ENCODE measurements around the gene EZH2.

Gene EZH2

DNA sequence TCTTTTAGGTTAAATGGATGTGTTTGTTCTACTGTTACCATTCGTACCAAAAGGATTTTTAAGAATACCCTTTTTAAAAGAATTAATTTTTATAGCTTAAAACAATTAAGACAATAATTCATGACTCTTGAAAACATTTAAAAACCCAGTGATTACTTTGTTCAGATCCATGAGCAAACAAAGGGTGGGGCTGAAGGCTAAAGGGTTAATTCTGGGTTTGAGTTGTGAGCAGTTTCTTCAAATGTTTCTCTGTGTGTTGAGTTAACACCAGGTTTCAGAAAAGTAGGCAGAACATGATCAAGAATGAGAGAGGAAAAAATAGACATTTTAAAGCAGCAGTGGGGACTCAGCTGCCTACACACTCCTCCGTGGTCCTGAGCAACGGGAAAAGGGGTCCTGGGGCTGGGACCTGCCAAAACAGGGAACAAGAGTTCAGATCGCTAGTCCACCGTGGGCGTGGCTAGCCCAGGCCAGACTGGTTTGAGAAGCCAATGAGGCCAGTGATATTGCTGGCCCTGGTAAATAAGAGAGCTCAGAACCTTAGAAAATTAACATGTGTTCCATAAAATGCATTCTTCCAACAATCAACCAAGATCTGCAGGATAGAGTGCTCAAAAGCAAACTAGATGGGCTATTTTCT is 14.9 kb upstream of the EZH2 start:
- no peak for DNase-seq

DNA sequence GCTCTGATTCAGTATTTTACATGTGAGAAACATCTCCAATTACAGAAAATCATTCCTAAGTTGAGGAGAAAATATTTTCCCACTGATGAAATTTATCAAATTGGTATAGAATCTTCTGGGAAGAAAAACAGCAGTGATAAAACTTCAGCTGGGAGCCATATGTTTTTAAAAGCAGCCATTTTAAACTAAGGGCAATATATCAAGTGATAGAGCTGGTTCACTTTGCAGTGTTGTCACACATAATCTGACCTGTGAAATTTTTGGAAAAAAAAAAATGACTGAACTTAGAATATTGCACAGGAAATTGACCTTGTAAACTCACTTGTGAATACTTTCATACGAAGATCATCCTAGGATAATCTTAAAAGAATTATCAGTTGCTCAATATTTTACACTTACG is 10.5 kb upstream of the EZH2 start:
- no peak for DNase-seq

DNA sequence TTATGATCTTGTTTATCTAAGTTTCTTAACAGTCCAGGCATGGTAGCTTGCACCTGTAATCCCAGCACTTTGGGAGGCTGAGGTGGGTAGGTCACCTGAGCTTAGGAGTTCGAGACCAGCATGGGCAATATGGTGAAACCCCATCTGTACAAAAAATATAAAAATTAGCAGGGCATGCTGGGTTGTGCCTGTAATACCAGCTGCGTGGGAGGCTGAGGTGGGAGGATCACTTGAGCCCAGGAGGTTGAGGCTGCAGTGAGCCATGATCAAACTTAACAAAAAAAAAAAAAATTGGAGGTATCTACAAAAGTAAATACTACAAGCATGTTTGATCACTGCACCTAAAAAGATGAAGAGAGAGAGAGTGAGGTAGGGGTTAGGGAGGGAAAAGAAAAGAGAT is 9.0 kb upstream of the EZH2 start:
- DNase-seq: no peak

DNA sequence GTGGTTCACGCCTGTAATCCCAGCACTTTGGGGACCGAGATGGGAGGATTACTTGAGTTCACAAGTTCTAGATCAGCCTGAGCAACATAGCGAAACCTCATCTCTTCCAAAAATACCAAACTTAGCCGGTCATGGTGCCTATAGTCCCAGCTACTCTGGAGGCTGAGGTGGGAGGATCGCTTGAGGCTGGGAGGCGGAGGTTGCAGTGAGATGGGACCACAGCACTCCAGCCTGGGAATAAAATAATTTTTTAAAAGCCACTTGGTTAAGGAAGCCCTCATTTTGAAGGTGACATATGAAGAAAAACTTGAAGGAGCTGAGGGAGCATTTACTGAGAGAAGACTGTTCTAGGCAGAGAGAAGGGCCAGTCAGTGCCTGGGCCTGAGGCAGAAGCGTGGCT is 4.2 kb upstream of the EZH2 start:
- no peak for DNase-seq

DNA sequence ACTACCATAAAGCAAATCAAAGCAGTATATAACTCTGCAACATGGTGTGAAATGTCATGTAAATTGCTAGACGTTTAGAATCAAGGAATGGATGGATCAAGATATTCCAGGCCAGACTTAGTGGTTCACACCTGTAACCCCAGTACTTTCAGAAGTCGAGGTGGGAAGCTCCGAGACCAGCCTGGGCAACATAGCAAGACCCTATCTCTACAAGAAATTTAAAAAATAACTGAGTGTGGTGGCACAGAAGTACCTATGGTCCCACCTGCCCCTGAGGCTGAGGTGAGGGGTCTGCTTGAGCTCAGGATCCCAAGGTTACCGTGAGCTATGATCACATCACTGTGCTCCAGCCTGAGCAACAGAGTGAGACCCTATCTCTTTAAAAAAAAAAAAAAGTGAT is 2.8 kb upstream of the EZH2 start:
- no peak for DNase-seq

DNA sequence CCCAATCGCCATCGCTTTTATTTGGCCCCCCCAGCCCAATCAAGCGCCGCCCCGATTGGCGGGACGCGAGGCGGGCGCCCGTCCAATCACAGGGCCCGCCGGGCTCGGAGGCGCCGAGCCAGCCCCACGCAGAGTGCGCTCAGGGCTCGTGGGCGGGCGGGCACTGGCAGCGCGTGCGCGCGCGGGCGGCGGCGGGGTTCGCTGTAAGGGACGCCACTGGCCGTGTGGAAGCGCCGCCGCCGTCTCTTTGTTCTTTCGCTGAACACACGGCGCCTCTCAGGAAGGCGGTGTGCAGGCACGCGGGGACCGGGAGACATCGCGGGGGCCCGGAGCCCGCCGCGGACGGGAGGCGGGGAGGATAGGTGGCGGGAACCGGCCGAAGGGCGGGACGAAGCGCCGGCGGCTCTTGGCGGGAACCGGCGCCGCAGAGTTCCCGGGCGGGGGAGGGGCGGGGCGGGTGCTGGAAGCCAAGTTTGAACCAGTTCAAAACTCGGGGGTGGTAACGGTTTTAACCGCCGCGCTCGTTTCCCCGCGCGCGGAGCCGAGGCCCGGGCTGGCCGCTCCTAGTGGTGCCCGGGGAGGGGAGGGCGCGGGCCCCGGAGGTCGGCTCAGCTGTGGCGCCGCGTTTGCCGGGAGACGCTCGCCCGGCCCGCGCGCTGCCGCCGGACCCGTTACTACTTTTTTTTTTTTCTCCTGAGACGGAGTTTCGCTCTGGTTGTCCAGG is 370 bp upstream of the EZH2 start:
- DNase-seq: peak; percentile 91

DNA sequence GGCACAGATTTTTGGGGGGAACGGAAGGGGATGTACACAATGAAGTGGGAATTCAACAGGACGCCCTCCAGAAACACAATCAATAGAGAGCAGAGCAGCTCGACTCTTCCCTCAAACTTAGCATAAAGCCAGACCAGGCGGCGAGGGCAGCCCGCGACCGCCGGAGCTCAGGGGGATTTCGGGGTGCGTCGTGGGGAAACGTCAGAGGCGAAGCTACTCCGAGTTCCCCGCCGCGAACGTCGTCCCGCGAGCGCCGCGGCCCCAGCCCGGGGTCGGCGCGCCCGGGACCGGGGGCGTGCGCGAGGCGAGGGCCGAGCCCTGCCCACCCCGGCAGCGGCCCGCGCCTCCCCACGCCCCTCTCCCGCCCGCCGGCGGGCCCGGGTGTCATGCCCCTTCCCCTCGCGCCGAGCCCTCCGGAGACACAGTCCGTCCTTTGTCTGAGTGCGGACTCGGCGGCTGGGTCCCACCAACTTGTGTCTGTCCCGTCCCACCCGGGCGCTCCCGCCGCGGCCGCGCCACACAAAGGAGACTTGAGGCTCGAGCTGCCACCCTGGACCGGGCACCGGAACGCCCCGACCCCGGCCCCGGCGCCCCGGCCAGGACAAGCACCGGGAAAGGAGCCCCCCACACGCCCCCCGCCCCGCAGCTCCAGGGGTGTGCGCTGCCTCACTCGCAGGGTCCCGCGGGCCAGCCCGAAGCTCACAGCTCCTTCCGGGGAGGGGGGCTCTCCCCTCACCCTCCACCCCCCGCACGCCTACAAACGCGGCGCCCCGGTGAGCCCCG is 634 bp downstream of the EZH2 start:
- peak; percentile 58 for DNase-seq

DNA sequence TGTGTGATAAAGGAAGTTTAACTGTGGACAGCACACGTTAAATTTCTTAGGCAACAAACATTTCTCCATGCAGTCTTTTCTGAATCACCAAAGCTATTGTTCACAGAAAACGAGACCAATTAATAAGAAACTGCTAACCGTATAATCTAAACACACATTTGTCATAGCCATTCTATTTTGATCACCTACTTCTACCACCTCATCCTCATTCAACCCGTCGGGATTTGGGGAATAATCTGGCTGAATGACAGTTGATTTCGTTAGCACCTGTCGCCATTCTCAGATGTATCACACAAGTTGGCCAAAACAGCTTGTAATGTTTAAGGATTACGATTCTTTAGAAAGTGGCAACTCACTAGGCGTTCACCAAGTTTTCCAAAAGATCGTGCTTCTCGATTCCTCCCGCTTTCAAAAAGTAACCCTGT is 1.2 kb downstream of the EZH2 start:
- no peak for DNase-seq

DNA sequence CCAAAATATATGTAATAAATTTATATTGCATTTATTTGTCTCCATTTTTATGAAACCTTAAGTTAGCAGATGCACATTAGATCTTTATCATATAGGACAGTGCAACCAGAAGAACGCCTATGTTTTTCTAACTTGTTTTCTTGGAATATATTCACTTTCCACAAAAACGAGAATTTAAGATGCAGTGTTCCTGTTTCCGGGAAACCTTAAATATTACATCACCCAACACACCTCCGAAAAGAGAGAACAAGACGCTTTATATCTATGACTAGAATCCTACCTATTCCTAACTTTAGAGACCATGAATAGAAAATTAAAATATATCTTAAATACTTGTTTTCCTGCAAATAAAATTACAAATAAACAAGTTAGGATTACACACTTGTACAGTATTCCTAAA is 1.9 kb downstream of the EZH2 start:
- DNase-seq: no peak

DNA sequence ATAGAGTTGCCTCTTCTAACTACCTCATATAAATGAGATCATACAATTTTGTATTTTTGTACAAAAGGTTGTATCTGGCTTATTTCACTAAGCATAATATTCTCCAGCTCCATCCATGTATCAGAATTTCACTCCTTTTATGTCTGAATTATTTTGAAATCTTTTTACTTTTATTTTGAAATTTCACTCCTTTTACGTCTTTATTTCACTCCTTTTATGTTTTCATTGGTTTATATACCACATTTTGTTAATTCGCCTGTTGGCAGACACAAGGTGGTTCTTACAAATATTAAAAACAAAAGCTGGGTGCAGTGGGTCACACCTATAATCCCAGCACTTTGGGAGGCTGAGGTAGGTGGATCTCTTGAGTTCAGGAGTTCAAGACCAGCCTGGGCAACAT is 5.8 kb downstream of the EZH2 start:
- DNase-seq: no peak

DNA sequence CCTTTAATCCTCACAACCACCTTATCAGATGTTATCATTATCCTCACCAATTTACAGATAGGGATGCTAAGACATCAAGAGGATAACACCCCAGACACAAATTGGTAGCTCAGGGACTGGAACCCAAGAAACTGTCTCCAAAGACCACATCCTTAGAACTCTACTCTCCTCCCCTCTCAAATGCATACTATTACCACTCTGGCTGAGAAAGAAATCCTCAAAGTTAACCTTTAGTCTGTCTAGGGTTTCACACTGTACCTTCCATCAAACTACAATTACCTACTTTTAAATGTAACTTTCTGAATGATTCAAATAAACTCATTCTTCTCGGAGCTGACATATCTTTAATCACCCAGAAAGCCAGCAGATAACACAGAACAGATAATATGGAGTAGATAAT is 6.6 kb downstream of the EZH2 start:
- no peak for DNase-seq

DNA sequence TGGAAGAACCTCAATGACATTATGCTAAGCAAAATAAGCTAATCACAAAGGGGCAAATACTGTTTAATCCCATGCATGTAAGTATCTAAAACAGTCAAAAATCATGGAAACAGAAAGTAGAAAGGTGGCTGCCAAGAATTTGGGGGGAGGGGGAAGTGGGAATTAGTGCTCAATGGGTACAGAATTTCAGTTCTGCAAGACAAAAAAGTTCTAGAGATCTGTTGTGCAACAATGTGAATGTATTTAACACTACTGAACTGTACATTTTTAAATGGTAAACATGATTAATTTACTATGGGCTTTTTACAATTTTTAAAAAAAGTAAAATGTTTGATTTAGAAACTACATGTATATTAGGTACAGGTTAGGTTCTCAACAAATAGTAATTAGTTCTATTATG is 11.9 kb downstream of the EZH2 start:
- DNase-seq: no peak

DNA sequence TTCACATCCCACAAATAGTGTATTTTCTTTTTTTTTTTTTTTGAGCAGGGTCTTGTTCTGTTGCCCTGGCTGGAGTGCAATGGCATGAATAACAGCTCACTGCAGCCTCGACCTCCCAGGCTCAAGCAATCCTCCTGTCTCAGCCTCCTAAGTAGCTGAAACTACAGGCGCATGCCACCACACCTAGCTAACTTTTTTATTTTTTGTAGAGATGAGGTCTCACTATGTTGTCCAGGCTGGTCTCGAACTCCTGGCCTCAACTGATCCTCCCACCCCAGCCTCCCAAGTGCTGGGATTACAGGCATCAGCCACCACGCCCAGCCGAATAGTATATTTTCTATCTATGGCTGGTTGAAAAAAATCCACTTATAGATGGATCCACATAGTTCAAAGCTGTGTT is 12.5 kb downstream of the EZH2 start:
- DNase-seq: no peak

DNA sequence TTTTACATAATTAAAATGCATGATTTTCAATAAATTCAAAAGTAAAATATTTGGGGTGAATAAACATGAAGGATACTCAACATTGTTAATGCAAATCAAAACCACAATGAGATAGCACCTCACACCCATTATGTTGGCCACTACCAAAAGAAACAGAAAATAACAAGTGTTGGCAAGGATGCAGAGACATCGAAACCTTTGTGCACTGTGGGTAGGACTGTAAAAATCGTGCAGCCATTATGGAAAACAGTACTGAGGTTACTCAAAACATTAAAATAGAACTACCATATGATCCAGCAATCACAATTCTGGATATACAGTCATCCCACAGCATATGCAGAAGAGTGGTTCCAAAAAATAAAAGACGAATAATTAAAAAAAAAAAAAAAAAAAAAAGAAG is 13.1 kb downstream of the EZH2 start:
- no peak for DNase-seq

DNA sequence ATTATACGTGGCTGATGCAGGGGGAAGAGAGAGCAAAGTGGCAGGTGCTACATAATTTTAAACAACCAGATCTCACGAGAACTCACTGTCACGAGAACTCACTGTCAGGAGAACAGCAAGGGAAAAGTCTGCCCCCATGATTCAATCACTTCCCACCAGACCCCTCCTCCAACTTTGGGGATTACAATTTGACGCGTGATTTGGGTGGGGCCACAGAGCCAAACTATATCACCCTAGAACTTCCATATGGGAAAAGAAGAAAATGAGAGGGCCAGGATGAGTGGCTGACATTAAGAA is 15.8 kb downstream of the EZH2 start:
- no peak for DNase-seq

DNA sequence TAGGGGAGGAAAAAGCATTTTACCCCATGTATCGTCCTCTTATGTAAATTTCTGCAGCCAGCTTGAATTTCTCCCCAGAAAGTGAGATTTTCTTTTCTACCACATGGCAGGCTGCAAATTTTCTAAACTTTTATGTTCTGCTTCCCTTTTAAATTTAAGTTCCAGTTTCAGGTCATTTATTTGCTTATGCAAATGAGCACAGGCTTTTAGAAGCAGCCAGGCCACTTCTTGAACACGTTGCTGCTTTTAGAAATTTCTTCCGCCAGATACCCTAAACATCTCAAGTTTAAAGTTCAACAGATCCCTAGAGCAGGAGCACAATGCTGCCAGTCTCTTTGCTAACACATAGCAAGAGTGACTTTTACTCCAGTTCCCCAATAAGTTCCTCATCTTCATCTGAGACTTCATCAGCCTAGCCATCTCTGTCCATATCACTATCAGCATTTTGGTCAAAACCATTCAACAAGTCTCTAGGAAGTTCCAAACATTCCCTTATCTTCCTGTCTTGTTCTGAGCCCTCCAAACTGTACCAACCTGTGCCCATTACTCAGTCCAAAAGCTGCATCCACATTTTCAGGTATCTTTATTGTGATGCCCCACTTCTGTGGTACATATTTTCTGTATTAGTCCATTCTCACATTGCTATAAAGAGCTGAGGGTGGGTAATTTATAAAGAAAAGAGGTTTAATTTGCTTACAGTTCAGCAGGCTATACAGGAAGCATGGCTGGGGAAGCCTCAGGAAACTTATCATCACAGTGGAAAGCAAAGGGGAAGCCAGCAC is 16.3 kb downstream of the EZH2 start:
- DNase-seq: no peak

DNA sequence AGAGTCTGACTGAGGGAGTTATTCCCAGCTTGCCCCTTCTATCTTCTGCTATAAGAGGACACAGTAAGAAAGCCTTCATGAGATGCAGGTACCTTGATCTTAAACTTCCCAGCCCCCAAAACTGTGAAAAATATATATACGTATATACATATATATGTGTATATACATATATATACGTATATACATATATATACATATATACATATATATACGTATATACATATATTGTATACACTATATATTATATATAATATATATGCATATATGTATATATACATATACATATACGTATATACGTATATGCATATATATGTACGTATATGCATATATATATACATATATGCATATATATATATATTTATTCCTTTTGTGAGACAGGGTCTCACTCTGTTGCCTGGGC is 17.7 kb downstream of the EZH2 start:
- no peak for DNase-seq

DNA sequence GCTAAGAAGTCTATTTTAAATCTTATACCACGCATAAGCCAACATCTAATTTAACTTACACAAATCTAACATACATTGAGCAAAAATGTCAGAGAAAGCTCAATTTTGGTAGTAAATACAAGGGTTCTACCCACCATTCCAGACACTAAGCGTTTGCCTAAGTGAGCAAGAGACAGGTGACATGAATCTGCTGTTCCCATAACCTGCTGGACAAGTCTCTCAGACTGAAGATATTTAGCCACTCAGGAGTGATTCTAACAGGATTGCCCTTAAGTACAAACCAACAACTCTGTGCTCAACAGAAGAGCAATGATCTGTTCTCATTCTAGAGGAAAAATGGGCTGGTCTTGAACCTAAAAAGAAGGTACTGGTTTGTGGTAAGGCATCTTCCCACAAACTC is 18.8 kb downstream of the EZH2 start:
- no peak for DNase-seq

DNA sequence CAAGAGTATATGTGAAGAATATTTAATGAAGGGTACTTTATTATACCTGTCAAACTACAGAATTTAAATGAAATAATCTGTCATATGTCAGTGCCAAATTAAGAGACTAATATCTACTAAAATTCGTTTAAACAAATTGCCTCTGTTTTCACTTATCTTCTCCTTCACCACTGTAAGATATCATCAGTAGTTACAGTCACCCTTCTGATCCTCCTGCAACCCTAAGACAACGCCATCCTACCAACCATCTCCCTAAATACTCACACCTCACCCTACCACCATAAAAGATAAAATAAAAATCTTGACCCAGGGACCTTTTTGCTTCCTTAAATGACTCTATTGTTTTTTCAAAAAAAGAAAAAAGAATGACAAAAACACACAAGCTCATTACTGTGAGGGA is 20.8 kb downstream of the EZH2 start:
- DNase-seq: no peak

DNA sequence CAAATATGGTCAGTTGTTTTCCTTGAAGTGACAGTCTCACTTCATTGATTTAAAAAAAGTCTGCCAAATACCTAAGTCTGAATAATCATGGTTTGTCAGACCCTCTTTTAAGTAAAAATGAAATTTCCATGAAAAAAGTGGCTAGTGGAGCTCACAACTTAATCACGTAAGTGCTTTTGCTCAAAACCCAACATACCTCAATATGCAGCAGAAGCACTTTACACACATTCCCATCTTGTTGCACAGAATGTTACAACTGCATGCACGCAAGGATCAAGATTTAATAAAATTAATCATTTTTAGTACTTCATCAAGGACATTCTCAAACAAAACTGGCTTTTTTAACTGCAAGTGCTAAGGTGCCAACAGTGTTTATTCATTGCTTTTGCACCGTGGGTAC is 21.6 kb downstream of the EZH2 start:
- no peak for DNase-seq

DNA sequence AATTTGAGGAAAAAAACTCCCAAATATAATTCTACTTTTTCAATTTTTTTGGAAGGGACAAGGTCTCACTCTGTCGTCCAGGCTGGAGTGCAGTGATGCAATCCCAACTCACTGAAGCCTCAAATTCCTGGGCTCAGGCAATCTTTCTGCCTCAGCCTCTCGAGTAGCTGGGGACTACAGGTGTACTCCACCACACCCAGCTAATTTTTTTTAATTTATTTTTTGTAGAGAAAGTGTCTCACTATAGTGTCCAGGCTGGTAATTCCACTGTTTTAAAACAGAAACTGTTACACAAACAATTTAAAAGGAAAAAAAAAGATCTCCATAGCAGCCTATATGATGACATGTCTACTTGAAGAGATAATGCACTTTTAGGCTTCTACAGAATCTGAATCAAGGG is 25.6 kb downstream of the EZH2 start:
- no peak for DNase-seq

DNA sequence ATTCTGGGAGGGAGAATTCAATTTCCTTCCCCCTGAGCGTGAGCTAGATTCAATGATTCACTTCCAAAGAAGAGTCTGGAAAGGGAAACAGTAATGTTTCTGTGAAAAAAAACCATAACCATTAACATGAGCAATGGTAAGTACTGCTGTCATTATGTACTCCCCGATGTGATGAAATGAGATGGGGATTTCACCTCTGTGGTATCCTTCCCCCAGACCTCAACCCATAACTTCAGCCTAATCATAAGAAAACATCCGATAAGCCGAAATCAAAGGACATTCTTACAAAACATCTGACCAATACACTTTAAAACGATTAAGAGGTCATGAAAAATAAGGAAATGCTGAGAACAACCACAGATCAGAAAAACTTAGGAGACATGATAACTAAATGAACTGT is 27.2 kb downstream of the EZH2 start:
- no peak for DNase-seq

DNA sequence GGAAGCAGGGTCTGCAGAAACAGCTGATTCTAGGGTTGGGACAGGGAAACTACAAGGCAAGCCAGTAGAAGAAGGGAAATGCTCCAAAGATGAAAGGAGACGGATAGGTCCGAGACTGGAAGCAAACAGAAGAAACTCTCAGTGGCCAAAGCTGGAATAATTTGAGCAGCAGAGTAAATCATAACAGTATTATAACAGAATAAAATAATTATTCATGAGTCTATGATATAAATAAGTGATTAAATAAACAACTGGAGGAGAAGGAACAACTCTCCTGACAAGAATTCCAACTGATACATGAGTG is 27.6 kb downstream of the EZH2 start:
- no peak for DNase-seq

DNA sequence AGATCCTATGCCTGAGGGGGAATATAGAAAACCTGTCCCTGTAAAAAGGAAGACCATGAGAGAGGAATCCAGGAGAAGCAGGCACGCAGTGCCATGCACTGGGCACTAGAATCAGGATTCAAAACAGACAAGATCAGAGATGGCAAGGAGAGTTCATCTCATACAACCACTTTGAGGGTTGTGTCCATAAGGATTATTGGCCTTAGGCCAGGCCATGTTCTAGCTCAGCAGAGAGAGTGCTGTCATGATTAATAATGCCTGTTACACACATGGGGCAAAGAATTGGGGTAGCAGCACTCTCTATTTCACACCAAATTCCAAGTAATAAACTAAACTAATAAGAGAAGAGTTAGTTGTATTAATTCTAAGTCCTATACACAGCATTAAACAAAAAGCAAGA is 29.1 kb downstream of the EZH2 start:
- DNase-seq: no peak

Measured in activated CD4-positive, alpha-beta T cell treated with anti-CD3 and anti-CD28 coated beads, Interleukin-2, amount 50 U/mL, for 1 hour (primary cell).